OCI-LY1 (cell line): ENCODE measurements around the gene FAM151A.

ENCODE experiments used
- EZH2 ChIP-seq: fragments of 200-600 bp; sonication (generic), shearing (Covaris generic); IDR thresholded peaks from 2 replicates; pipeline ENCODE4 v1.8.0; 2017; ENCODE audit warnings: borderline replicate concordance, mixed run types, mild to moderate bottlenecking, antibody characterized with exemption, low read length, moderate library complexity, mixed read lengths
- TF ChIP-seq, protein P1 (sequence below): fragments of 200-600 bp; sonication (generic), shearing (Covaris generic); IDR thresholded peaks from 2 replicates; pipeline ENCODE4 v1.5.1; 2017; ENCODE audit warnings: mild to moderate bottlenecking, antibody characterized with exemption, low read length, moderate library complexity, mixed read lengths

DNA sequence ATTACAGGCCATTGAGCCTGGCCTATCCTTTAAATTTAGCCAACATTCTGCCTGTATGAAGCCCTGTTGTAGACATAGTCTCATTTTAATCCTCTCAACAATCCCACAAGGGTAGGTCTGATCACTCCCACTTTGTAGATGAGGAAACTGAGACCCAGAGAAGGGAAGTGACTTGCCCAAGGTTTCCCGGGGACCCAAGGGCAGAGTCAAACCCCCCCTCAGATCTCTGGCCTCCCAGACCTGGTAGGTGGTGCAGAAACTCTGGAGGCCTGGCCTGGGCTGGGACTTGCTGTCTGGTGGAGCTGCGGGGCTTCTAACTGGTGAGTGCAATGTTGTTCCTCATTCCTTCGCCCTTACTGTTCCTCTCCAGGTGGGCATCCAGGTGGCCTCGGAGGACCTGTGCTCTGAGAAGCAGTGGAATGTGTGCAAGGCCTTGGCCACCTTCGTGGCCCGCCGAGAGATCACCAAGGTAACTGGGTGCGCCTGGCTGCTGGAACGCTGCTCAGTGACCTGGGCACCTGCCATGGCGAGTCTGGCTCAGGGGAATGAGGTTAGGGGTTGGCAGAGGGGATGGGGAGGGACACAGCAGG lies 29.7 kb downstream of the FAM151A start:
- TF ChIP-seq, protein P1, sequence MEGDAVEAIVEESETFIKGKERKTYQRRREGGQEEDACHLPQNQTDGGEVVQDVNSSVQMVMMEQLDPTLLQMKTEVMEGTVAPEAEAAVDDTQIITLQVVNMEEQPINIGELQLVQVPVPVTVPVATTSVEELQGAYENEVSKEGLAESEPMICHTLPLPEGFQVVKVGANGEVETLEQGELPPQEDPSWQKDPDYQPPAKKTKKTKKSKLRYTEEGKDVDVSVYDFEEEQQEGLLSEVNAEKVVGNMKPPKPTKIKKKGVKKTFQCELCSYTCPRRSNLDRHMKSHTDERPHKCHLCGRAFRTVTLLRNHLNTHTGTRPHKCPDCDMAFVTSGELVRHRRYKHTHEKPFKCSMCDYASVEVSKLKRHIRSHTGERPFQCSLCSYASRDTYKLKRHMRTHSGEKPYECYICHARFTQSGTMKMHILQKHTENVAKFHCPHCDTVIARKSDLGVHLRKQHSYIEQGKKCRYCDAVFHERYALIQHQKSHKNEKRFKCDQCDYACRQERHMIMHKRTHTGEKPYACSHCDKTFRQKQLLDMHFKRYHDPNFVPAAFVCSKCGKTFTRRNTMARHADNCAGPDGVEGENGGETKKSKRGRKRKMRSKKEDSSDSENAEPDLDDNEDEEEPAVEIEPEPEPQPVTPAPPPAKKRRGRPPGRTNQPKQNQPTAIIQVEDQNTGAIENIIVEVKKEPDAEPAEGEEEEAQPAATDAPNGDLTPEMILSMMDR, result no peak
- no peak for TF ChIP-seq EZH2
